HepG2 (cell line): ENCODE measurements around the gene ADAD2. TPM values are rescaled to one million over a fixed set of nuclear protein-coding genes. Genes with fewer than 3 reads are reported as not detected.

ENCODE experiments used
- BRCA1 ChIP-seq: sonication (generic); formaldehyde crosslinking; IDR thresholded peaks from 2 replicates; pipeline ENCODE4 v1.4.0; 2020; ENCODE audit warnings: missing genetic modification reagents
- CENPX ChIP-seq: sonication (generic); formaldehyde crosslinking; IDR thresholded peaks from 2 replicates; pipeline ENCODE4 v1.9.0; 2021; ENCODE audit warnings: mild to moderate bottlenecking, missing genetic modification reagents, moderate library complexity
- EZH2 ChIP-seq: conservative IDR thresholded peaks from 2 replicates; pipeline ENCODE4 v1.6.1; 2012; ENCODE audit warnings: mild to moderate bottlenecking, low read depth, low read length, moderate library complexity
- FOXA1 ChIP-seq, 2 experiments: fragments of 450-650 bp in 1 of 2; sonication (generic) in 1 of 2; formaldehyde crosslinking in 1 of 2; IDR thresholded peaks; 2 replicates each; pipeline versions ENCODE4 v1.4.0 to v1.6.1; 2016 to 2020; ENCODE audit warnings: missing genetic modification reagents in 1 of 2
- GATA4 ChIP-seq: sonication (generic); IDR thresholded peaks from 2 replicates; pipeline ENCODE4 v1.6.1; 2016; ENCODE audit warnings: antibody characterized with exemption, low read depth, borderline replicate concordance
- HCFC1 ChIP-seq: fragments of 150-350 bp; IDR thresholded peaks from 2 replicates; pipeline ENCODE4 v1.6.1; 2014; ENCODE audit warnings: low read depth, low read length
- KDM5B ChIP-seq: sonication (generic); formaldehyde crosslinking; IDR thresholded peaks from 2 replicates; pipeline ENCODE4 v1.4.0; 2020; ENCODE audit warnings: missing genetic modification reagents, mild to moderate bottlenecking, borderline replicate concordance
- KLF12 ChIP-seq: sonication (generic); formaldehyde crosslinking; IDR thresholded peaks from 2 replicates; pipeline ENCODE4 v1.4.0; 2020; ENCODE audit warnings: missing genetic modification reagents, borderline replicate concordance
- NFIB ChIP-seq: sonication (generic); formaldehyde crosslinking; IDR thresholded peaks from 2 replicates; pipeline ENCODE4 v1.9.0; 2021; ENCODE audit warnings: missing genetic modification reagents, mild to moderate bottlenecking, borderline replicate concordance
- SMAD9 ChIP-seq: sonication (generic); formaldehyde crosslinking; IDR thresholded peaks from 2 replicates; pipeline ENCODE4 v1.5.1; 2020; ENCODE audit warnings: mild to moderate bottlenecking, missing genetic modification reagents
- TBP ChIP-seq: sonication (generic); formaldehyde crosslinking; IDR thresholded peaks from 2 replicates; pipeline ENCODE4 v1.5.0; 2020; ENCODE audit warnings: missing genetic modification reagents
- ZBTB1 ChIP-seq: sonication (generic); formaldehyde crosslinking; IDR thresholded peaks from 2 replicates; pipeline ENCODE4 v1.4.0; 2020; ENCODE audit warnings: missing genetic modification reagents, borderline replicate concordance
- ZFP41 ChIP-seq: sonication (generic); formaldehyde crosslinking; IDR thresholded peaks from 2 replicates; pipeline ENCODE4 v1.4.0; 2020; ENCODE audit warnings: mild to moderate bottlenecking, missing genetic modification reagents, borderline replicate concordance
- ZNF124 ChIP-seq: sonication (generic); formaldehyde crosslinking; IDR thresholded peaks from 2 replicates; pipeline ENCODE4 v1.4.0; 2020; ENCODE audit warnings: missing genetic modification reagents
- ZNF3 ChIP-seq: IDR thresholded peaks from 2 replicates; pipeline ENCODE4 v1.7.0; 2017; ENCODE audit warnings: inconsistent platforms
- ZNF350 ChIP-seq: sonication (generic); formaldehyde crosslinking; IDR thresholded peaks from 2 replicates; pipeline ENCODE4 v1.4.0; 2020; ENCODE audit warnings: mild to moderate bottlenecking, low read depth, missing genetic modification reagents, borderline replicate concordance
- ZNF530 ChIP-seq: sonication (generic); formaldehyde crosslinking; IDR thresholded peaks from 2 replicates; pipeline ENCODE4 v1.5.0; 2020; ENCODE audit warnings: low read depth, mild to moderate bottlenecking, missing genetic modification reagents
- ZNF713 ChIP-seq: sonication (generic); formaldehyde crosslinking; IDR thresholded peaks from 2 replicates; pipeline ENCODE4 v1.4.0; 2020; ENCODE audit warnings: mild to moderate bottlenecking, missing genetic modification reagents
- polyA plus RNA-seq, 8 experiments: library from polyadenylated mRNA; depleted of rRNA in 3 of 8; stranded (reverse) in 7 of 8; unstranded in 1 of 8; fragments of >200 nt; fragmentation: Illumina TruSeq in 4 of 8; extraction: Trizol in 4 of 8; gene quantifications; 2 replicates each; pipeline versions ENCODE4 v1.2.1 to v1.2.3, GENCODE V29; 2011 to 2016; ENCODE audit warnings: low read depth in 4 of 8, missing spikeins in 1 of 8, mixed read lengths in 1 of 8; ENCODE audit not compliant: insufficient read depth in 1 of 8
- total RNA-seq, 5 experiments: library from RNA; depleted of rRNA; stranded (reverse); fragments of >200 nt; fragmentation: Illumina TruSeq; extraction: Trizol; gene quantifications; 2 replicates each; pipeline ENCODE4 v1.2.3, GENCODE V29; 2016; ENCODE audit warnings: low read depth in 1 of 5
- TF ChIP-seq, protein P1 (sequence below): IDR thresholded peaks from 2 replicates; pipeline ENCODE4 v1.6.1; 2016; ENCODE audit warnings: missing biosample characterization, missing genetic modification reagents, low read depth
- TF ChIP-seq, protein P2 (sequence below): sonication (generic); formaldehyde crosslinking; IDR thresholded peaks from 2 replicates; pipeline ENCODE4 v1.5.0; 2020; ENCODE audit warnings: missing genetic modification reagents
- TF ChIP-seq, protein P3 (sequence below): IDR thresholded peaks from 2 replicates; pipeline ENCODE4 v1.6.1; 2012; ENCODE audit warnings: low read depth, low read length, improper control_type of control experiment
- TF ChIP-seq, protein P4 (sequence below): sonication (generic); formaldehyde crosslinking; IDR thresholded peaks from 2 replicates; pipeline ENCODE4 v1.4.0; 2020; ENCODE audit warnings: missing genetic modification reagents
- TF ChIP-seq, protein P5 (sequence below): IDR thresholded peaks from 2 replicates; pipeline ENCODE4 v1.6.1; 2016; ENCODE audit warnings: low read depth

The ADAD2 gene
- total and polyA plus RNA-seq, 2 of the 13 experiments (the other 11 are each of a cell fraction or from before 2014, with no cell fraction given): not detected

DNA sequence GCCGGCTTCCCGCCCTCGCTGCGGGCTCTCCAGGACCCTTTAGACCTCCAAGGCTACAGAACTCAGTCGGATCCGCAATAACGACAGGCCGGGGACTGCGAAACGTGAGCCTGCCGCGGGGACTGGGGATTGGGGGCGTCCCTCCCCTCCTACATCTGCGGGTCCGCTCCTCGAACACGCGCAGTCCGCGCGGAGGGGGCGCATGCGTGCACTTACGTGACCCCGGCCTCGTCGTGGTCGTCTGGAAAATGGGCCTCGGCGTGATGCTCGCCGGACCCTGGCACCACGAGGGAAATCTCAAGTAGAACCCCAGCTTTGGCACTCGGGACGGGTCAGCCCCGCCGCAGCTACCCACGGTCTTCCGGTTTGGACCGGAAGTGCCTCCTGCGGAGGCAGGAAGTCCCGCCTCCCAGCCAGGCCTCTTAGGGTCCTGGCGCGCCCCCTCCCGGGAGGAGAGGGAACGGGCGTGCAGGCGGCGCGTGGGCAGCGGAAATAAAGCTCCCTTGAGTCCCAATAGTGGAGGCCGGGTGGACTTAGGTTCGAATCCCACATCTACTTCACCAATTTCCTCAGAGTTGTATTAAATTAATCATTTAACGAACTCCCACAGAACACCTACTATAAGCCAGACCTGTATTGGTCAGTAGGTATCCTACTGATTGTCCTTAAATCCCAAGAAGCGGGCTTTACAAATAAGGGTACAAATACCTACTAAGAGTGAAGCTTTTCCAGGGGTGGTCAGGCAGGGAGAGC, 4.1 kb upstream of the ADAD2 start, which contains the start of gene TAF1C (continued):
- TF ChIP-seq, protein P1, sequence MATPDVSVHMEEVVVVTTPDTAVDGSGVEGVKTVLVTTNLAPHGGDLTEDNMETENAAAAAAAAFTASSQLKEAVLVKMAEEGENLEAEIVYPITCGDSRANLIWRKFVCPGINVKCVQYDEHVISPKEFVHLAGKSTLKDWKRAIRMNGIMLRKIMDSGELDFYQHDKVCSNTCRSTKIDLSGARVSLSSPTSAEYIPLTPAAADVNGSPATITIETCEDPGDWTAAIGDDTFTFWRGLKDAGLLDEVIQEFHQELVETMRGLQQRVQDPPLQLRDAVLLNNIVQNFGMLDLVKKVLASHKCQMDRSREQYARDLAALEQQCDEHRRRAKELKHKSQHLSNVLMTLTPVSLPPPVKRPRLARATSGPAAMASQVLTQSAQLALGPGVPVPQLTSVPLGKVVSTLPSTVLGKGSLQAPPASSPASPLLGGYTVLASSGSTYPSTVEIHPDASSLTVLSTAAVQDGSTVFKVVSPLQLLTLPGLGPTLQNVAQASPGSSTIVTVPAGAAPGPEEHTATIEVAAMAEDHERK: no peak
- TF ChIP-seq, protein P2, sequence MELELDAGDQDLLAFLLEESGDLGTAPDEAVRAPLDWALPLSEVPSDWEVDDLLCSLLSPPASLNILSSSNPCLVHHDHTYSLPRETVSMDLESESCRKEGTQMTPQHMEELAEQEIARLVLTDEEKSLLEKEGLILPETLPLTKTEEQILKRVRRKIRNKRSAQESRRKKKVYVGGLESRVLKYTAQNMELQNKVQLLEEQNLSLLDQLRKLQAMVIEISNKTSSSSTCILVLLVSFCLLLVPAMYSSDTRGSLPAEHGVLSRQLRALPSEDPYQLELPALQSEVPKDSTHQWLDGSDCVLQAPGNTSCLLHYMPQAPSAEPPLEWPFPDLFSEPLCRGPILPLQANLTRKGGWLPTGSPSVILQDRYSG (CRISPR knock-in tag): 0 out of 2 replicates have a peak, but pooled peaks have one; percentile 48
- TF ChIP-seq ZNF3 (CRISPR knock-in tag): no peak
- peak; percentile 64 for TF ChIP-seq HCFC1
- no peak for TF ChIP-seq ZFP41 (CRISPR knock-in tag)
- TF ChIP-seq ZNF530: no peak
- 0 out of 2 replicates have a peak, but pooled peaks have one; percentile 85 for TF ChIP-seq ZNF124 (CRISPR knock-in tag)
- peak; percentile 62 for TF ChIP-seq BRCA1 (CRISPR knock-in tag)
- no peak for TF ChIP-seq NFIB (CRISPR knock-in tag)
- TF ChIP-seq SMAD9 (CRISPR knock-in tag): no peak
- no peak for TF ChIP-seq KLF12 (CRISPR knock-in tag)
- no peak for TF ChIP-seq EZH2
- TF ChIP-seq KDM5B (CRISPR knock-in tag): peak; percentile 92
- TF ChIP-seq ZNF713 (CRISPR knock-in tag): no peak
- TF ChIP-seq, protein P3, sequence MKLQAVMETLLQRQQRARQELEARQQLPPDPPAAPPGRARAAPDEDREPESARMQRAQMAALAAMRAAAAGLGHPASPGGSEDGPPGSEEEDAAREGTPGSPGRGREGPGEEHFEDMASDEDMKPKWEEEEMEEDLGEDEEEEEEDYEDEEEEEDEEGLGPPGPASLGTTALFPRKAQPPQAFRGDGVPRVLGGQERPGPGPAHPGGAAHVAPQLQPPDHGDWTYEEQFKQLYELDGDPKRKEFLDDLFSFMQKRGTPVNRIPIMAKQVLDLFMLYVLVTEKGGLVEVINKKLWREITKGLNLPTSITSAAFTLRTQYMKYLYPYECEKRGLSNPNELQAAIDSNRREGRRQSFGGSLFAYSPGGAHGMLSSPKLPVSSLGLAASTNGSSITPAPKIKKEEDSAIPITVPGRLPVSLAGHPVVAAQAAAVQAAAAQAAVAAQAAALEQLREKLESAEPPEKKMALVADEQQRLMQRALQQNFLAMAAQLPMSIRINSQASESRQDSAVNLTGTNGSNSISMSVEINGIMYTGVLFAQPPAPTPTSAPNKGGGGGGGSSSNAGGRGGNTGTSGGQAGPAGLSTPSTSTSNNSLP: no peak
- peak; percentile 93 for TF ChIP-seq TBP
- peak; percentile 62; the same call in 1 of the 2 replicates for TF ChIP-seq ZNF350
- peak; percentile 71 for TF ChIP-seq GATA4
- no peak for TF ChIP-seq ZBTB1
- no peak for TF ChIP-seq CENPX
- TF ChIP-seq, protein P4, sequence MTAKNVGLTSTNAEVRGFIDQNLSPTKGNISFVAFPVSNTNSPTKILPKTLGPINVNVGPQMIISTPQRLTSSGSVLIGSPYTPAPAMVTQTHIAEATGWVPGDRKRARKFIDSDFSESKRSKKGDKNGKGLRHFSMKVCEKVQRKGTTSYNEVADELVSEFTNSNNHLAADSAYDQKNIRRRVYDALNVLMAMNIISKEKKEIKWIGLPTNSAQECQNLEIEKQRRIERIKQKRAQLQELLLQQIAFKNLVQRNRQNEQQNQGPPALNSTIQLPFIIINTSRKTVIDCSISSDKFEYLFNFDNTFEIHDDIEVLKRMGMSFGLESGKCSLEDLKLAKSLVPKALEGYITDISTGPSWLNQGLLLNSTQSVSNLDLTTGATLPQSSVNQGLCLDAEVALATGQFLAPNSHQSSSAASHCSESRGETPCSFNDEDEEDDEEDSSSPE: peak; percentile 64; the same call in 1 of the 2 replicates
- no peak for TF ChIP-seq FOXA1 (IDR thresholded peaks at IDR 0.05)
- peak; percentile 21; the same call in 1 of the 2 replicates for TF ChIP-seq FOXA1 (CRISPR knock-in tag; IDR thresholded peaks at IDR 0.05)
- TF ChIP-seq, protein P5, sequence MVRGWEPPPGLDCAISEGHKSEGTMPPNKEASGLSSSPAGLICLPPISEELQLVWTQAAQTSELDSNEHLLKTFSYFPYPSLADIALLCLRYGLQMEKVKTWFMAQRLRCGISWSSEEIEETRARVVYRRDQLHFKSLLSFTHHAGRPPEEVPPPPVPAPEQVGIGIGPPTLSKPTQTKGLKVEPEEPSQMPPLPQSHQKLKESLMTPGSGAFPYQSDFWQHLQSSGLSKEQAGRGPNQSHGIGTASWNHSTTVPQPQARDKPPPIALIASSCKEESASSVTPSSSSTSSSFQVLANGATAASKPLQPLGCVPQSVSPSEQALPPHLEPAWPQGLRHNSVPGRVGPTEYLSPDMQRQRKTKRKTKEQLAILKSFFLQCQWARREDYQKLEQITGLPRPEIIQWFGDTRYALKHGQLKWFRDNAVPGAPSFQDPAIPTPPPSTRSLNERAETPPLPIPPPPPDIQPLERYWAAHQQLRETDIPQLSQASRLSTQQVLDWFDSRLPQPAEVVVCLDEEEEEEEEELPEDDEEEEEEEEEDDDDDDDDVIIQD (CRISPR knock-in tag): peak; percentile 55
